ENCODE data around the gene FZR1.
"Not testable (repeated sequence)": the region's sequence is repeated elsewhere in the genome, so short reads cannot be mapped to it uniquely, and the experiment has no call there.

FZR1 gene

DNA sequence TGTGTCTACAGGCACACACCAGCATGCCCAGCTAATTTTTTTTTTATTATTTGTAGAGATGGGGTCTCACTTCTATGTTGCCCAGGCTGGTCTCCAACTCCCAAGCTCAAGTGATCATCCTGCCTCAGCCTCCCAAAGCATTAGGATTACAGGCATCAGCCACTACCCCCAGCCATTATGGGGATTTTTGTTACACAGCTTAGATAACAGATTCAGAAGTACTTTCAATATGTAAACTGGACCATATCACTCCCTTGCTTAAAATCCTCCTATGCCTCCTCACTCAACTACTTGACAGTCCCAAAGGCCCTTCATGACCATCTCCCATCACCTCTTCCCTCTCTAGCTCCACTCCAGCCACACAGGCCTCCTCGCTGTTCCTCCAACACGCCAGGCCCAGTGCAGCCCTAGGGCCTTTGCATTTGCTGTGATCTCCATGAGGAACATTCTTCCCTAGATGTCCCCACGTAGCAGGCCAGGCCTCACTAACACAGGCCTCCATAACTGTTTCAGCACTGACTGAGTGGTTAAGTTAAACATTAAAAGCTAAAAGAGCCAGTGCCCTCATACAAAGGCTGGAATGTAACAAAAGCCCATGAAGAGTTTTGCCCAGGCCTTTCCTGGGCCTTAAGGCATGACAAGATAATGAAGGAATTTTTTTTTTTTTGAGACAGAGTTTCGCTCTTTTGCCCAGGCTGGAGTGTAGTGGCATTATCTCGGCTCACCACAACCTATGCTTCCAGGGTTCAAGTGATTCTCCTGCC, 8.2 kb upstream of the FZR1 start:
- DNase-seq: no peak

- no peak for DNase-seq
Observed at GRCh38 chr19:3499738-3500428, 6.2 kb upstream of the FZR1 start.

DNA sequence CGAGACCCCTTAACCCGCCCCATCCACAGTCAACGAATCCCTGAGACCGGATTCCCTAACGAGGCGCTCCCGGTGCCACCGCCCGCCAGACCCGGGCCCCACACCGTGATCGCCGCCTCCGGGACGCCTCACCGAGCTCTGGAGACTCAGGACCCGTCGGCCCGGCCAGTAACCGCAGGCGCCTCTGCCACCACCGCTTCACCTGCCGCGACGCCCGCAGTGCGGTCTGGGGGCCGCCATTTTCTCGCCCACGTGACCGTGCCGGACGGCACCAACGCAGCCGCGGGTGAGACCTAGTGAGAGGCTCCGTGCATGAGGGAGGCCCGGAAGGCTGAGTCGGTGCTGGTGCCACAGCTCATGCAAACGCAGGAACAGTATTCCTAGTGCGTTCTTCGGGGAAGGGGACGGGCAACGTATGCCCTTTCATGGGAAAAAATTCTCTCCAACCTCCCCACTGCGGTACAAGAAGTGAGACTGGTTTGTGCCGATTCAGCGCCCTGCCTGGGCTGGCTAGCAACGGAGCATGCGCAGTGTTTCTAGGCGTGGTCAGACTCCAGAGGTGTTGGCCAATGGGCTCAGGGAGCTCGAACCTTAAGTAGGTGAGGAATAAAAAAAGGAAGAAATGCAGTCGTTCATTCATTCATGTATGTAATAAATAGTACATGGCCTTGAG, 5.5 kb upstream of the FZR1 start, which contains the start of gene DOHH:
DOHH (minus strand) TSS at position 246 of the 673 bp plus-strand sequence. CDS start 3,860 bp downstream, outside the sequence.
- DNase-seq: peak; percentile 93 to 97

GRCh38 chr19:3501780-3502179, 4.3 kb upstream of the FZR1 start:
- DNase-seq: no peak

GRCh38 chr19:3503036-3503572, 3.0 kb upstream of the FZR1 start:
- no peak for DNase-seq

GRCh38 chr19:3504735-3505134, 1.4 kb upstream of the FZR1 start:
- no peak for DNase-seq

GRCh38 chr19:3506384-3507340, 551 bp downstream of the FZR1 start:
- DNase-seq: peak; percentile 11 to 22

DNA sequence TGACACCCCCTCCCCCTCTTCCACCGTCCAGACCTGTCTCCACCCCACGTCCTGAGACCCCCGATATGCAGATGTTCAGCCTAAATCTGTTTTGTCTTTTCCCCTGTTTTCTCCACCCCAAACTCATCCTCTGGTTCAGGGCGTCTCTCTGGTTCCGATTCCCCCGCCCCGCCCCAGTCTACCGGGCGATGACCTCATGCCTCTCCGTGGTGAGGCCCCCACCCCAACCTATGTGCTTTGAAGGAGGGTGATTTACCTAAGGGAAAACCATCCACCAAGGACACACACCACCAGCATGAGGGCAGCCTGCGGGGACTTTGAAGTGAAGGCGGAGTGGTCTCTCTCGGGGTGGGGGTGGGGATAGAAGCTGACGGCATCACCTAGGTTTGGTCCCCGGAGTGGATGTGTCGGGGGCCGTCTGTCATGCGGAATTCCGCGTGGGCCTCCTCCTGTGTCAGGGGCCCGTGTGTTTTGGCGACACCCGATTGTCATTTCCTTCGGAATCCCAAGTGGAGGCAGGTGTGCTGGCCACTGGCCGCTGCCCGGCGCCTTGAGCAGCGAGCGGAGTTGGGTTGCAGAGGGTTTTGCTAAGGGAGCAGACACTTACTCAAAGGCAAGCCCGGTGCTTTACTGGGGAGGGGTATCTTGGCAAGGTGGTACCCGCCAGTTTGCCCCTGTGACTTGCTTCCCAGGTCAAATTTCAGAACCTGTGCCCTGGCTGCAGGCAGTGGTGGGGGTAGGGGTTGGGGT, 1.4 kb downstream of the FZR1 start:
- DNase-seq: no peak

- DNase-seq: not testable (repeated sequence)
Observed at GRCh38 chr19:3508121-3508661, 2.1 kb downstream of the FZR1 start.

DNA sequence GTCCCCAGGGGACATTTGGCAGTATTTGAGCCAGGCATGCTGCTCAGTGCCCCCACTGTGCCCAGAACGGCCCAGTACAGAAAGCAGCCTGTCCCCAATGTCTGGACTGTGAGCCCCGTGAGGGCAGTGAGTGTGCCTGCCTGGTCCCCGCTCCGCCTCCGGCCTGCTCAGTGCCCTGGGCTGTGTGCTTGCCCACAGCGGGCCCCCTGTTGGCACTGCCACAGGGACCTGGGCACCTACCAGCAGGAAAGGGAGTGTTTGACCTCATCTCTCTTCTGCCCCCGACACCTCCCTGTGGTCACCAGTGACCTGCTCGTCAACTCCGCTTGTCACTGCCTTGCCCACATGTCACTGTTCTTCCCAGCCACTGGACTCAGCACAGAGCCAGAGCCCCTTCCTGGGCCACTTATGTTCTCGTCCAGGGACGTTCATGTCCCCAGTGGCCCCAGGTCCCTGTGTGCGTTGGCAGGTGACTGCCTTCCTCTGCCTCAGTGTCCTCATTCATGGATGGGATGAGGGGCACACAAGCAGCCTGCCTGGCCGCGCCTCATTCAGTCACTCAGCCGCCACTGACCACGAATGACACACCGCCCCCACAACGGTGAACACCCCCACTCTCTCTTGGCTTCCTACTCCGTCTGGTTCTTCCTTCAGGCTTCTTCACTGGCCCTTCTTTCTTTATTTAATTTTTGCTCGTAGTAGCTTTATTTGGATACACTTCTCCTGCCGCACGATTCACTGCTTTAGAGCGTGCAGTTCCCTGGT, 2.8 kb downstream of the FZR1 start:
- DNase-seq: no peak

GRCh38 chr19:3509566-3509989, 3.5 kb downstream of the FZR1 start:
- no peak for DNase-seq

- DNase-seq: no peak
Observed at GRCh38 chr19:3510727-3511126, 4.6 kb downstream of the FZR1 start.

- DNase-seq: no peak
Observed at GRCh38 chr19:3511506-3512251, 5.6 kb downstream of the FZR1 start.

- no peak for DNase-seq
Observed at GRCh38 chr19:3512562-3513228, 6.6 kb downstream of the FZR1 start.

DNA sequence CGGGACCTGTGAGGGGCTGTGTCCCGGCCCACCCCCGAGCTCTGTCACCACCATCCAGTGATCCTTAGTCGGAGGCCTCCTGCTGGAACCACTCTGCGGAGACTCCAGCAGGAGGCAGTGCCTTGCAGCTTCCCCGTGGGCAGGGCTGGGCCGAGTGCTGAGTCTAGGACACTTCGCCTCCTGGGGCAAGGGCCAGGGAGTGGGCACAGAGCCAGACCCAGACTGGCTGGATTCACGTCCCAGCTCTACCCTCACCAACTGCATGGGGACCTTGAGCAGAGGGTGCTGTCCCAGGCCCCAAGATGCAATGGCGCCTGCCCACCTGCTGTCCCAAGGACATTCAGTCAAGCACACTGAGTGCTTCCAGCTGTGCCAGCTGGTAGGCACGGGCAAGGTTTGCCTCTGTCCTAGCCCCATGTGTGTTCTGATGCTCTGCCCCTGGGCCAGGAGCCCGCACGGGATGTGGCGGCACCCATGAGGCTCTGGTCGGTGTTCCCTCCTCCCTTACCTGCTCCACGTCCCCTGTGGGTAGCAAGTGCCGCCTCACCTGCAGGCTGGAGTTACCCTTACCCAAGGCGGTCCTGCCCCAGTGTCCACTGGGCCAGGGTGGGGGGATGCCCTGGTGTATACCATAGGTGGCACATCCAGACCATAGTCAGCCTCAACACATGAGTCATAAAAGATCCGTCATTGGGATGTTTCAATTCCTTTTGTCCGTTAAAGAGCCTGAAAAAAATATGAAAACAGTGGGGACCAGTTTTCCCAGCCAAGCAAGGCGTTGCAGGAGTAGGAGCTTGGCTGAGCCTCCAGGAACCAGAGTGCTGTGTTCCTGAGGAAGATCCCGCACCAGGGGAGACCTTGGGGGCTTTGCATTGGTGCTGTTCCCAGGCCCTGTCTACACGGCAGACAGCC, 7.4 kb downstream of the FZR1 start:
- no peak for DNase-seq

GRCh38 chr19:3514930-3515329, 8.8 kb downstream of the FZR1 start:
- no peak for DNase-seq

DNA sequence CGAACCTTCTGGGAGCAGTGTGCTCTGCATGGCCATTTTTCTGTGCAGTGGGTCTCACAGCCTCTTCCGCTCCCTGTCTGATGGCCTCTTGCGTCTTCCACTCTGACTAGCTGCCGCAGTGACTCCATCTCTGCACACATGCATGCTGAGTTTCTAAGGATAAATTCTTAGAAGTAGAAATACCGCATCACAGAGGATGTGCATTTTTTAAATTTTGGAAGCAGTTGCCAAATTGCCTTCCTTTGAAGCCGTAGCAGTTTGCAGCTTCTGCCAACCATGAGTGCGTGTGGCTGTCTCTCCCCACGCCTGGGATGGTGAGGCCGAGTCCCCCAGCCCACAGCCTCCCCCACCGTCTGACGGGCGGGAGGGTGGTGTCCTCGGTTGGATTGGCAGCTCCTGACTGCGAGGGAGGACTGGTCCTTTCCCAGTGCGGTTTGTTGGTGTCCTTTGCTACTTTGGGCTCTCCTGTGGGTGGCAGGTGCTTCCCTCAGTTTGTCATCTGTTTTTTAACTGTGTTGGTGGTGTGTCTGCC, 9.8 kb downstream of the FZR1 start:
- no peak for DNase-seq
